ENCODE measurements around the gene SCRN2.

The SCRN2 gene

DNA sequence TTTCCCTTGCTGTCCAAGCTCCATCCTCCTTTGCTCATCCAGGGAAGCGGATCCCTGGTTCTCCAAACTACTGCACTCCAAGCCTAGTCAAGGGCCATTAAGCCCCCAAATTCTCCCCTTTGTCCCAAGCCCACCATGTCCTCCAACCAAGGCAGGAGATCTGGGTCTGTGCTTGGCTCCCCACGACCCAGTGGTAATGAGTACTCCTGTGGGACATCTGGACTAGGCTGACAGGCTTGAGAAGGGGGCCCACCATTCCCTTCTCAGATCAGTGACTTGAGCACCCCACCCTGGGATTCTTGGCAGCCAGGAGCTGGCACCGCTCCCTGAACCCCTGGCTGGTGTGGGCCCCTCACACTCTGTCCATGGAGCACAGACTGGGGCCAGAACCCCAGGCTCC is 36.6 kb downstream of the SCRN2 start:
- no peak for DNase-seq (ENCODE audit: low read depth)

DNA sequence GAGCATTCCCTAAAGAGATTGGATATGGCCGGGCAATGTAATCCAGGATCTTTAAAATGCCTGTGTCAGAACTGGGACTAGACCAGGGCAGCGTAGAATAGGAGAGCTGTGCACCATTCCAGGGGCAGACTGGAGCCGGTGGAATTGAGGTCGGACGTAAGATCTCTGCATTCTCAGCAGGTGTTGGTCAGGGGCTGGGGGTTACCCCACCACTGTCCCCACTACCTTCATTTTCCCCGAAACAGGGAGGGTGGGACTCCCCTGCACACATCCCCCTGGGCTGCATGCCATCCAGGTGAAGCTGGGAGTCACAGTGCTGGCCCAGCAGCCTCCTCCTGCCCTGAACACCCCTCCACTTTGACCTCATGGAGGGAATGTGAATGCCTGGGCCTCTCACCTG is 37.3 kb downstream of the SCRN2 start:
- no peak for DNase-seq (ENCODE audit: low read depth)

DNA sequence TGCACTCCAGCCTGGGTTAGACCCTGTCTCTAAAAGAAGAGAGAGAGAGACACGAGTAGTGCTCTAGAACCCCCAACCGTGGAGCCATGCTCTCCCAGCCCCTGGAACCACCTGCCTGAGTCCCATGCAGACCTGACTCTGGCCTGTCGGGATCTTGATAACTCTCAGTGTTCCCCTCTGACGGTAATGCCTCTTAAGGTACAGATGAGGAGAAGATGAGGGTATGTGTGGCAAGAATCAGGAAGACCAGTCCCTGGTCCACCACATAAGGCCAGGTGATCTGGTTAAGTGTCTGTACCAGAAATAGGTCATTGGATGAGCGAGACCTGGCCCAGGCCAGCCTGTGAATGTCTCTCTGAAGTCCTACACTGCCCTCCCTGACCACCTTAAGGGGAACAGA is 37.9 kb downstream of the SCRN2 start:
- no peak for DNase-seq (ENCODE audit: low read depth)

DNA sequence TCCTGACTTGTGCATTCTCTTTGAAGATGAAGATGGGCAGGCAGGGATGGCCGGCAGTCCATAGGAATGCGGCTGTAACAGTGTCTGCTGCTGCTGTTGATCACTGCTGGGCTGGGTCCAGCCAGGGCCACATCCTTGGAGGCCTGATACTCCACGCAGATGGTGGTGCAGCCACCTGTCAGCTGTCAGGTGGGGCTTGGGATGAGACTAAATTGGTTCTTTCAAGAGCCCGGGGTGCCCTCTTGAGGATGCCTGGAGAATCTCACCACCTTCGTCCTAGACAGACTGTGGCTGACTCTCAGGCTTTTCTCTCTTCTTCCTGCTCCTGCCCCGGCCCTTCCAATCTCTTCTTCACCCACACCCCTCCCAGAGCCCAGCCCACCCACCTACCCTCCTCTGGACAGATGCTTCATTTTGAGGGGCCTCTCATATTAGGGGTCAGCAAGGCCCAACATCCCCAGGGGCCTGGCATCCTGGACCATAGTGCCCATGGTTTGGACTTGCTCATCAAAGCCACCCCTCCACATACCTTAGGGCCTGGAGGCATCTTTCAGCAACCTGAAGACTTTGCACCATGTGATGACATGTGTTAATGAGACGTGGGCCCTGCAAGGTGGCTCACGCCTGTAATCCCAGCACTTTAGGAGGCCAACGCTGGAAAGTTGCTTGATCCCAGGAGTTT is 38.6 kb downstream of the SCRN2 start:
- no peak for DNase-seq (ENCODE audit: low read depth)

DNA sequence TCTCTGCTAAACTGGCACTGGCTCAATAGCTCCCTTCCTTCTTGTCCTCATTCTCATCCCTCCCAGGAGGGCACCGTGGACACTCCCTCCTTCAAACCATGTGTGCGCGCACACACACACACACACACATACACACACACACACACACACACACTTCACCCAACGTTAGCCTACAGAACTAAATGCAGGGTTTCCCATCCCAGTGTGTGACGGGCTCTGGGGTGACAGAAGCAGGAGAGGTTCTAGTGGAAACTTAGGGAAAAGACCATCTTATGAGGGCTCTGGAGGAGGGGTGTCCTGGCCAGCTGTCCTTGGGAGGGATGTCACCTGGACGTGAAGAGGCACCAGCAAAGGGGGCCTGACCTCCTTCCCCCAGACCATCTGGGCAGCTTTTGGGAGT is 39.2 kb downstream of the SCRN2 start:
- no peak for DNase-seq (ENCODE audit: low read depth)

DNA sequence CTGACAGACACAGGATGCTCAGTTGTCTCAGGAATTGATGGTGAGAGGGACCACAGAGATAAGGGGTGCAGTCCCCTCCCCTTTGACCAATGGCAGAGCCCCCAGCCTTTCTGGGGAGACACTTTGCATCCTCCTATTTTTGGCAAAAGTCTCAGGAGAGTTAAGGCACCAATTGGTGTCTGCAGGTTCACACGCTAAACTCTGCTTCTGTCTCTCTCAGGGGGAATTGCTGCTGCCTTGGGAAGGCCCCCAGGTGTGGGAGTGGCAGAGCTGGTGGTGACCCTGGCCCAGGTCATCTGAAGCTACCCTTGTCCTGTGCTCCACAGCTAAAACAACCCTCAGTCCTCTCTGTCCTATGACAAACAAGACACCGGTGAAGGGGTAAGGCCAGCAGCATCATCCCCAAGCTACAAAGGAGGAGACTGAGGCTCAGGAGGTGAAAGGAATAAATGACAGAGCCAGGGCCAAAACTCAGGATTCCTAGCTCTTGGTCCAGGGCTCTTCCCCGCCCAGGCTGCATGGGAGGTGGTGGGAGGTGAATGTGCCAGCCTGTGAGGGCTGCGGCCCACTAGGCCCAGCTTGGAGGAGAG is 39.8 kb downstream of the SCRN2 start:
- no peak for DNase-seq (ENCODE audit: low read depth)

DNA sequence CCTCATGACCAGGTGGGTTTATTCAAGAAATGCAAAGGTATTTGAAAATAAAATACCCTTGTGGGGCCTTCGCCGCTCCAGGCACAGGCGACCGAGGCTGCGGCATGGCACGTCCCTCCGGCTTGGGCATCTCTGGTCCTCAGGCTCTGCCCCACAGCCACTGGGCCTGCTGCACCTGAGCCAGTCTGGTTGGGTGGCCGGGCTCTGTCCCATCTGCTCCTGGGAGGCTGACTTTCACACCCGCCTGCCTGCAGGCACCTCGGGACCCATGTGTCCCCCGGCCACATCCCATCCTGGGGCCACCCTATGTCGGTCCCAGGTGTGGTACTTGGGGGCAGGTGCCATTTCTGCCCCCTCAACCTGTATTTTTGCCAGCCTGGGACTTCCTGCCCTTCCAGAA is 40.4 kb downstream of the SCRN2 start:
- no peak for DNase-seq (ENCODE audit: low read depth)

DNA sequence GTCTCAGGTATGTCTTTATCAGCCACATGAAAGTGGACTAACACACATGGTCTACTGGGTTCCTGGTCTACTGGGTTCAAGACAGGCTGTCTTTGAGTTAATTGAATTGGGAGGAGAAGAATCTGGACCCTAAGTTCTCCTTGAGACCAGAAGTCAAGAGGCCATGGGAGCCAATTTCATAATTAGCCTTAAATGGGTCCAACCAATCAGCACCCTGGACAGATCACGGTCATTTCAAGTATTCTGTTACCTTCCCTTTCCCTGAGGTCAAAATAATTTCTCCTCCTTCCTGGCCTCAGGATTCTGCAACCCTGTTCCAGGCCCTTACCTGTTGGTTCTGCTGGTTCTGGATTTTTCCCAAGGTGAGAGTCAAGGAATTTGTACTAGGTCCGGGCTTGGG is 43.3 kb downstream of the SCRN2 start:
- DNase-seq (ENCODE audit: low read depth) = no peak

DNA sequence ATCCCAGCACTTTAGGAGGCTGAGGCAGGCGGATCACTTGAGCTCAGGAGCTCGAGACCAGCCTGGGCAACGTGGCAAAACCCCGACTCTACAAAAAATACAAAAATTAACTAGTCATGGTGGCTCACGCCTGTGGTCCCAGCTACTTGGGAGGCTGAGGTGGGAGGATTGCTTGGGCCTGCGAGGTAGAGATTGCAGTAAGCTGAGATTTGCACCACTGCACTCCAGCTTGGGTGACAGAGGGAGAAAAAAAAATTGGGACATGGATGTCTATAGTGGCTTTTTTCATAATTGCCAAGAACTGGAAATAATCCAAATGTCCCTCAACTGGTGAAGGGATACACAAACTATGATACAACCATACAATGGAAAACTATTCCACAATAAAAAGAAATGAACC is 48.1 kb downstream of the SCRN2 start:
- DNase-seq (ENCODE audit: low read depth) = no peak

DNA sequence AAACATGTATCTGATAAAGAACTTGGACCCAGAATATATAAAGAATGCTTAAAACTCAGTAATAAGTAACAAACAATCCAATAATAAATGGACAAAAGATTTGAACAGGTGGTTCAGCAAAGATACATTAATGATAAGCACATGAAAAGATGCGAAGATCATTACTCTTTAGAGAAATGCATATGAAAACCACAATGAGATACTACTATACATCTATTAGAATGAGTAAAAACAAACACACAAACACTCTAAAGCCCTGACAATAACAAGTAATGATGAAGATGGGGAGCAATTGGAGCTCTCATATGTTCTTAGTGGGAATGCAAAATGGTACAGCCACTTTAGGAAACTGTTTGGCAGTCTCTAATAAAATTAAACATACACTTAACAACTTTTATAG is 48.6 kb downstream of the SCRN2 start:
- DNase-seq (ENCODE audit: low read depth) = no peak

DNA sequence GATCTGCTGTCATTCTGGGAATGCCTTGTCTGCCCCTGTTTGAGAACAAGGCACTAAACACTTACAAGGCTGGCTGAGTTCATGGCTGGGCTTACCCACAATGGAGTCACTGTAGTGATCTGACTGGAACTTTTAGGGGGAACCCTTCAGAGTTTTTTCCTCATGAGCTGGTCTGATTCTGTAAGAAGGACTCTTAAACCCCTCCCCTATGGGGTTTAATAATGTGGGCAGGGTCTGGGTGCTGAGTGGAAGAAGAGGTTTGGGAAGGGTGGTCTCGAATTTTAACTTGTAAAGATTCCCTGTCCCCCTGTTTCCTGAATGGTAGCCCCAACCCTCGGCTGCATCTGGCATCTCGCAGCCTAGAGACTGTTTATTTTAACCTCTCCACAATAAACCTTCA is 50.0 kb downstream of the SCRN2 start:
- DNase-seq (ENCODE audit: low read depth) = no peak

DNA sequence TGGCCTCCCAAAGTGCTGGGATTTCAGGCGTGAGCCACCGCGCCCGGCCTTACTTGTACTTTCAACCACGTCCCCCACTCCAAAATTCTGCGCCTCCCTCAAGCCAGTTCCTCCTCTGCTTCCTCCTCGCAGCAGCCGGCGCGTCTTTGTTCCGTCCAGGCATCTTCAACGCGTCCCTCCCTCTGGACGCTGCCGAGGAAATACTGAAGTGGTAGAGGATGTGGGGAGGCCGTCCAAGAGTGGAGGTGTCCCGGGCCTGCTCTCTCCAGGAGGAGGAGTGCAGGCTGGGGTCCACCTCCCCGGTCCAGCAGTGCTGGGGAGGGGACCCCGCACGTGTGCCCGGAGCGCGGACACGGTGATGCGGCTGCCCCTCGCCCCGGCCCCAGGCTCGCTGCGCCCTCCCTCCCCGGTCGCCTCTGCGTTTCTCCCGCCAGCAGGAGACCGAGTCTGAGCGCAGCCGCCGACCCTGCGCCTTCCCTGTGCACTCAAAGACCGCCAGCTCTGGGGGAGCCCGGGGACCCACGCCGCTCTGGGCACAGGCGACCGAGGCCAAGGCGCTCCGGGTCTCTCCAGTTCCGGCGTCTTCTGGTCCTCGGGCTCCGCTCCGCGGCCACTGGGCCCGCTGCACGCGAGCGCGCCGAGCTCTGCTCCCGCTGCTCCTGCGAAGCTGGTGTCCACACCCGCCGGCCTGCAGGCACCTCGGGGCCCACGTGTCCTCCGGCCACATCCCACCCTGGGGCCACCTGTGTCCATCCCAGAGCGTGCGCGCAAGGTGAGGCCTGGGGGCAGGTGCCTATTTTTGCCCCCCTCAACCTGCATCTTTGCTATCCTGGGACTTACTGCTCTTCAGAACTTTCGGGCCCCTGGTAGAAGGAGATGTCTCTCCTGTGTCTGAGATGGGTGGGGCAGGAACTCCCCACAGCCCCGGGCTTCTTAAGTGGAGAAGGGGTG is 51.2 kb downstream of the SCRN2 start:
- no peak for DNase-seq (ENCODE audit: low read depth)
